ENCODE measurements around the gene SLFN5. TPM values are rescaled to one million over a fixed set of nuclear protein-coding genes. Genes with fewer than 3 reads are reported as not detected.

SLFN5 gene
- total and polyA plus RNA-seq, 2 donors (not counting 1 experiment from before 2014, with no cell fraction given) = 101 to 170 TPM

DNA sequence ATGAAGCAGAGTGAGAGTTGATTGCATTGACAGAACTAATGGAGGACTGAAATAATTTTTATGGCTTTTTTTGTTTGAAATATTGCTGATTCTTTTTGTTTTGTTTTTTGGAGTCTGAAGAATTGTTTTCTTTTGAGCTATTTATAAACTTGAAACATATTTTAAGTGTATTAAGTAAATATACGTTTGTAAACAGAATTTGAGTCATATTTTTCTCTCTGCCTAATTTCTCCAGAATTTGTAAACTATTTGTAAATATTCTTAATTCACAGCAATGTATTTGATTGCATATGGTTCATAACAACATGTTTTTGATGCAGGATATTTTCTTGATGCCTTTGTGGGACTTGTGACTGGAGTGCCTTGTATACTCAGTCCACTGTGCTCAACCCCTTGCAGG is 79.9 kb downstream of the SLFN5 start:
- TF ChIP-seq, protein P1, sequence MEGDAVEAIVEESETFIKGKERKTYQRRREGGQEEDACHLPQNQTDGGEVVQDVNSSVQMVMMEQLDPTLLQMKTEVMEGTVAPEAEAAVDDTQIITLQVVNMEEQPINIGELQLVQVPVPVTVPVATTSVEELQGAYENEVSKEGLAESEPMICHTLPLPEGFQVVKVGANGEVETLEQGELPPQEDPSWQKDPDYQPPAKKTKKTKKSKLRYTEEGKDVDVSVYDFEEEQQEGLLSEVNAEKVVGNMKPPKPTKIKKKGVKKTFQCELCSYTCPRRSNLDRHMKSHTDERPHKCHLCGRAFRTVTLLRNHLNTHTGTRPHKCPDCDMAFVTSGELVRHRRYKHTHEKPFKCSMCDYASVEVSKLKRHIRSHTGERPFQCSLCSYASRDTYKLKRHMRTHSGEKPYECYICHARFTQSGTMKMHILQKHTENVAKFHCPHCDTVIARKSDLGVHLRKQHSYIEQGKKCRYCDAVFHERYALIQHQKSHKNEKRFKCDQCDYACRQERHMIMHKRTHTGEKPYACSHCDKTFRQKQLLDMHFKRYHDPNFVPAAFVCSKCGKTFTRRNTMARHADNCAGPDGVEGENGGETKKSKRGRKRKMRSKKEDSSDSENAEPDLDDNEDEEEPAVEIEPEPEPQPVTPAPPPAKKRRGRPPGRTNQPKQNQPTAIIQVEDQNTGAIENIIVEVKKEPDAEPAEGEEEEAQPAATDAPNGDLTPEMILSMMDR (conservative IDR thresholded peaks at IDR 0.05 in 1 of 2, IDR thresholded peaks at IDR 0.05 in 1 of 2; ENCODE audit: low read depth in 1 of 2, low read length in 2 of 2) = no peak
- TF ChIP-seq EZH2 (IDR thresholded peaks at IDR 0.05; ENCODE audit: low read length, missing control alignments) = no peak
- Histone ChIP-seq H3K27me3 (ENCODE audit: control insufficient read depth, insufficient read depth, low read length) (no peaks in the 10 kb centered on the region), H3K9ac (ENCODE audit: insufficient read depth, low read length) (no peak overlapping the region), H3K79me2 (ENCODE audit: control insufficient read depth, insufficient read depth, low read length) (no peaks in the 10 kb centered on the region), H3K9me3 (ENCODE audit: control insufficient read depth, insufficient read depth, low read depth, low read length) (no peaks in the 10 kb centered on the region), H3K27ac (ENCODE audit: insufficient read depth, low read length) (no peak overlapping the region), H3K36me3 (ENCODE audit: control insufficient read depth, insufficient read depth, low read length) (no peaks in the 10 kb centered on the region), H2AFZ (ENCODE audit: low read length) (no peak overlapping the region), H3K4me1 (ENCODE audit: control insufficient read depth, extremely low read depth, insufficient read depth, low read length) (no peaks in the 10 kb centered on the region), H3K4me3 (replicated peaks in 1 of 4; ENCODE audit: control extremely low read depth in 1 of 4, insufficient read depth in 1 of 4, low read depth in 3 of 4, low read length in 4 of 4) (no peak overlapping the region), H4K20me1 (ENCODE audit: control insufficient read depth, extremely low read depth, insufficient read depth, low read length) (no peaks in the 10 kb centered on the region), H3K4me2 (ENCODE audit: extremely low read depth, insufficient read depth, low read length) (no peak overlapping the region)
- no peak for DNase-seq (ENCODE audit: low read depth in 2 of 2)

Other genes with a start within 250 kb of the SLFN5 start
- gene RFFL, start 179.4 kb upstream of the SLFN5 start, total RNA-seq = 5.6 and 10.1 TPM in 2 replicates
- 15.9 and 26.8 TPM in 2 replicates for gene RFFL, start 179.4 kb upstream of the SLFN5 start, polyA plus RNA-seq
- gene RAD51D, start 123.2 kb upstream of the SLFN5 start, total RNA-seq = 9.8 and 12.6 TPM in 2 replicates
- gene RAD51D, start 123.2 kb upstream of the SLFN5 start, polyA plus RNA-seq = 15.1 and 15.6 TPM in 2 replicates
- gene FNDC8, start 121.5 kb upstream of the SLFN5 start, total RNA-seq = not detected in 2 replicates
- gene FNDC8, start 121.5 kb upstream of the SLFN5 start, polyA plus RNA-seq = not detected in 2 replicates
- 20.5 and 22.3 TPM in 2 replicates for gene NLE1, start 100.8 kb upstream of the SLFN5 start, total RNA-seq
- gene NLE1, start 100.8 kb upstream of the SLFN5 start, polyA plus RNA-seq = 9.4 and 10.9 TPM in 2 replicates
- not detected in 2 replicates for gene UNC45B, start 95.3 kb upstream of the SLFN5 start, total RNA-seq
- not detected in 2 replicates for gene UNC45B, start 95.3 kb upstream of the SLFN5 start, polyA plus RNA-seq
- not detected in 2 replicates for gene SLC35G3, start 48.7 kb upstream of the SLFN5 start, total RNA-seq
- not detected in 2 replicates for gene SLC35G3, start 48.7 kb upstream of the SLFN5 start, polyA plus RNA-seq
- 74.1 and 102 TPM in 2 replicates for gene SLFN11, start 130.5 kb downstream of the SLFN5 start, total RNA-seq
- gene SLFN11, start 130.5 kb downstream of the SLFN5 start, polyA plus RNA-seq = 61.3 and 63.6 TPM in 2 replicates
- gene SLFN12, start 189.4 kb downstream of the SLFN5 start, total RNA-seq = 26.2 and 34.0 TPM in 2 replicates
- gene SLFN12, start 189.4 kb downstream of the SLFN5 start, polyA plus RNA-seq = 17.1 and 26.1 TPM in 2 replicates
- gene SLFN13, start 205.7 kb downstream of the SLFN5 start, total RNA-seq = 2.0 and 2.1 TPM in 2 replicates
- gene SLFN13, start 205.7 kb downstream of the SLFN5 start, polyA plus RNA-seq = 1.3 TPM in 2 replicates